GM19468 (cell line): ENCODE data around the gene CNTLN.
A peak's percentile ranks its signal among the peaks of the same experiment; 100 is the strongest.
"Not testable (repeated sequence)": the region's sequence is repeated elsewhere in the genome, so short reads cannot be mapped to it uniquely, and the experiment has no call there.

Experiments used
- ATAC-seq: cut with Tn5 transposase; IDR thresholded peaks from one replicate; pipeline ENCODE4 v1.9.1; 2021; ENCODE audit warnings: mild to moderate bottlenecking, moderate library complexity, moderate number of reproducible peaks; ENCODE audit not compliant: unreplicated experiment; ENCODE audit errors: extremely low read depth

Gene CNTLN

DNA sequence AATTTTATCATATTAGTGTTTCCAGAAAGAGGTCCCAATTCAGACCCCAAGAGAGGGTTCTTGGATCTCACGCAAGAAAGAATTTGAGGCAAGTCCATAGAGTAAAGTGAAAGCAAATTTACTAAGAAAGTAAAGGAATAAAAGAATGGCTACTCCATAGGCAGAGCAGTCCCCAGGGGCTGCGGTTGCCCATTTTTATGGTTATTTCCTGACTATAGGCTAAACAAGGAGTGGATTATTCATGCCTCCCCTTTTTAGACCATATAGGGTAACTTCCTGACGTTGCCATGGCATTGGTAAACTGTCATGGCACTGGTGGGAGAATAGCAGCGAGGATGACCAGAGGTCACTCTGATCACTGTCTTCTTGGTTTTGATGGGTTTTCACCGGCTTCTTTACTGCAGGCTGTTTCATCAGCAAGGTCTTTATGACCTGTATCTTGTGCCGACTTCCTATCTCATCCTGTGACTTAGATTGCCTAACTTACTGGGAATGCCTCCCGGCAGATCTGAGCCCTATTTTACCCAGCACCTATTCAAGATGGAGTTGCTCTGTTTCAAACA lies 262.4 kb downstream of the CNTLN start:
- ATAC-seq: not testable (repeated sequence)

- ATAC-seq: no peak
These were observed 263.5 kb downstream of the CNTLN start for GRCh38 chr9:17398350-17398749.

DNA sequence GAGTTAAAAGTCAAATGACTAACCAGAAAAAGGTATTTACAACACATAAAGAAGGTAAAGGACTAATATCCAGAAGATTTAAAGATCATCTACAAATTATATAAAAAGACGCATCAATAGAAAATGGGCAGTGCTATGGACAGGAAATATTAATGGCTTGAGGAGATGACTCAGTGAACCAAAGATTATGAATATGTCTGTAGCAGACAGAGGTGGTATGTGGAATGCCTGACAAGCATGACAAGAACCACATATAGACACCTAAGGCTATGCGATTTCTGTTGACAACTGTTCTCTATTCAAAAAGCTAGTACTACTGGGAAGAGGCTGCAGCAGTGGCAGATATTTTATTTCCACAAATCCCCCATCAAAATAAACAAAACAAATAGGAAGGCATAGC lies 267.0 kb downstream of the CNTLN start:
- ATAC-seq: no peak

- ATAC-seq: no peak
These were observed 267.5 kb downstream of the CNTLN start for GRCh38 chr9:17402309-17402708.

DNA sequence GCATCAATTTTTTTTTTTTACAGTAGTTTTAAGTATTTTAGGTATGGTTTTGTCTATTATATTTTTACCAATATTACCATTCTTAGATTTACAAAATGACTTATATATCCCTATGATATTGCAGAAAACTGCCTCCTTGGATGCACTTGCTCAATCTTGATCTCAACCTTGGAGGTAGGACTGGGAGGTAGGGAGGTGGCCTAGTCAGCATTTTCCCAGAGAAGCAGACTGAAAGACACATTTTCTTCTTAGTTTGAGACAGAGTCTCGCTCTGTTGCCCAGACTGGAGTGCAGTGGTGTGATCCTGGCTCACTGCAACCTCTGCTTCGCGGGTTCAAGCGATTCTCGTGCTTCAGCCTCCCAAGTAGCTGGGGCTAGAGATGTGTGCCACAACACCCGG lies 268.7 kb downstream of the CNTLN start:
- ATAC-seq: no peak

- ATAC-seq: no peak
These were observed 280.1 kb downstream of the CNTLN start for GRCh38 chr9:17414986-17415385.

GRCh38 chr9:17422994-17423680 lies 288.3 kb downstream of the CNTLN start:
- no peak for ATAC-seq

DNA sequence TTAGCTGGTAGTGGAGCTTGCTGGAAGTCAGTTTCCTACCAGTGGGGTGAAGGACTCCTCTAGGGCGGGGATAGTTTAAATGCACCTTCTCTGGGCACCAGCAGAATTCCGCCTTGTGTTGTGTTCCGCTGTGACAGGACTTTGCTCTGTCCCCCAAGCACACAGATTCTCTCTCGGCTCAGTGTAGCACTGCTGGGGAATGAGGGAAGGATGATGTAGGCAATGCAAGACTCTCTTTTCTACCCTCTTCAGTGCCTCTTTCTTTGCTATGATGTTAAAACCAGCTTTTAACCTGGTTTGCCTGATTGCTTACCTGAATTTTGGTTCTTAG lies 288.8 kb downstream of the CNTLN start:
- no peak for ATAC-seq

DNA sequence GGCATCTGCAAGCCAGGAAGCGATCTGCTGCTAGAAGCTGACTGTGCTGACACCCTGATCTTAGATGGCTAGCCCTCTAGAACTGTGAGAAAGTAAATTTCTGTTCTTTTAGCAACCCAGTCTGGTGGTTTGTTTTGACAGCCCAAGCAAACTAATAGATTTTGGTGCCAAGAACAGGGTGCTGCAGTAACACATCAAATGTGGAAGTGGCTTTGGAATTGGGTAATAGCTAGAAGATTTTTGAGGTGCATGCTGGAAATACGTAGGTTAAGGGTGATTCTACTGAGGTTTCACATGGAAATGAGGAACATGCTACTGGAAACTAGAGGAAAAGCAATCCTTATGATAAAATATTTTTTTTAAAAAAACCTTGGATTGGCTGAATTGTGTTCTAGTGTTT lies 290.5 kb downstream of the CNTLN start:
- ATAC-seq: no peak

DNA sequence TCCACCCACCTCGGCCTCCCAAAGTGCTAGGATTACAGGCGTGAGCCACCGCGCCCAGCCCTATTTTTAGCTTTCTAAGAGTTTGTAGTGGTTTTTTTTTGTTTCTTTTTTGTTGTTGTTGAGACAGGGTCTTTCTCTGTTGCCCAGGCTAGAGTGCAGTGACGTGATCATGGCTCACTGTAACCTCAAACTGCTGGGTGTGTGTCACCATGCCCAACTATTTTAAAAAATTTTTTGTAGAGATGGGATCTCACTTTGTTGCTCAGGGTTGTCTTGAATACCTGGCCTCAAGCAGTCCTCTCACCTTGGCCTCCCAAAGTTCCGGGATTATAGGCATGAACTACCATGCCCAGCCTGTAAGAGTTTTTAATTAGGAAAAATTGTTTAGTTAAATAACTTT lies 298.7 kb downstream of the CNTLN start:
- no peak for ATAC-seq

DNA sequence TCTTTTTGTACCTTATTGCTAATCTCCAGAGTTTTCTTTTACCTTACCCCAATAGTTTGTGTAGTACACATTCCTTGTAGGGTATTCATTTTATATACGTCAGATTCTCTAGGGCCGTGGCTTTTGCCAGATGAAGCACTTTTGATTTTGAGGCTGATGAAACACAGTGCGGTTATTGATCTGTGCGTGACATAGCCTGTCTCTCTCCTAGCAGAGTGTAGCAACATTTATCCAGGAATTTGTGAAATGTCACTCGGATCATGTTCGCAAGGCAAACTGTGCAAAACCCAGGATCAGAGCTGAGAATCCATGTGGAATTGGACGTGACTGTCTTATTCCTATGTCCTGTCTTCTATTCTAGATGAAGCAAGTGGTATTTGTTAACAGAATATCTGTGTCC lies 302.0 kb downstream of the CNTLN start:
- no peak for ATAC-seq

DNA sequence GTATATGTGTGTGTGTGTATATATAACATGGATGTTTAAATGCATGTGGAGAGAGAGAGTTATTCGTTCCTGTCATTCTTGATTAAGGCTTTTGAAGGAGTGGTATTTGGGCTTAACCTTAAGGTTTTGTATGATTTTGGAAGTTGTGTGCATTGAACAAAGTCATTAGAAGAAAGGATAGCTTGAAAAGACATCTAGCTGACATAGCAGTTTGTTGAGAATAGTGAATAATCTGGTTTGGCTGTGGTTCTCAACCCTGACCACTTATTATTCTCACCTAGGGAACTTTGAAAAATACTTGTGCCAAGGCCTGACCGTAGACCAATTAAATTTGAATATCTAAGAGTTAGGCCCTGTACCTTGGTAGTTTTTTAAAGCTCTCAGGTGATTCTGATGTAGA lies 303.0 kb downstream of the CNTLN start:
- no peak for ATAC-seq

DNA sequence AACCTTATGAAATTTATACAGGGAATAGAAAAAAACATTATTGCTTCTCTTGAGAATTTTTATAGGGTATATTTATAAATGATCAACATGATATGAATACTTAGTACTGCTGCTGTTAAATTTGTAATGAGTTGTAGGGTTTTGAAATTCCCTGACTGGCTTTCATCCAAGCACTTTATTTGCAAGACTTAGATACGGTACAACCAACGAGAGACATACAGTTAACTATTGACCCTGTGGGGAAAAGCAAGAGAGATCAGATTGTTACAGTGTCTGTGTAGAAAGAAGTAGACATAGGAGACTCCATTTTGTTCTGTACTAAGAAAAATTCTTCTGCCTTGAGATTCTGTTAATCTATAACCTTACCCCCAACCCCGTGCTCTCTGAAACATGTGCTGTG lies 310.3 kb downstream of the CNTLN start:
- not testable (repeated sequence) for ATAC-seq

GRCh38 chr9:17453751-17454150 lies 318.9 kb downstream of the CNTLN start:
- no peak for ATAC-seq

DNA sequence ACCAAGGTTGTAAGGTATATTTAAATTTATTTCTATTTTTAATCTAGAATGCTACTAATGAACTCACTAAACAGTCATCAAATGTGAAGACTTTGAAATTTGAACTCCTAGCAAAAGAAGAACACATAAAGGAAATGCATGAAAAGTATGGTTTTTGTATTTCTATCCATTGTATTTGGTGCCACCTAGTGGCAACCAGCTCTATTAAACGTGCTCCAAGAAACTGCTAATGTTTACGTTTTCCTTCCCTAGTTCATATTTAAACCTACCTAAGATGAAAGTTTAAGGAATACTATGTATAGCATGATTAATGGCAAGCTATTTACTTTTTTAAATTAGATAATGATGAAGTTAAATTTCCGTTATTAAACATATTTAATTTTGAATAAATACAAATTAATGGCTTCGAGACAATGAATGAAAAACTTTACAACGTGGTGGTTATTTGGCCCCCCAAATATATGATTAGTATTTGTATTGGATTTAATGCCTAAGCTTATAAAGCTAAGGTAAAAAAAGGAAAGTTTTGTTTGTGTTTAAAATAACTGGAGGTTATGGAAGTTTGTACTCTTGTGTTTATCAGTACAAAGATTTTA lies 328.1 kb downstream of the CNTLN start:
- ATAC-seq: peak; percentile 46

- no peak for ATAC-seq
These were observed 335.4 kb downstream of the CNTLN start for GRCh38 chr9:17470036-17470813.

- ATAC-seq: no peak
These were observed 337.3 kb downstream of the CNTLN start for GRCh38 chr9:17472126-17472525.

DNA sequence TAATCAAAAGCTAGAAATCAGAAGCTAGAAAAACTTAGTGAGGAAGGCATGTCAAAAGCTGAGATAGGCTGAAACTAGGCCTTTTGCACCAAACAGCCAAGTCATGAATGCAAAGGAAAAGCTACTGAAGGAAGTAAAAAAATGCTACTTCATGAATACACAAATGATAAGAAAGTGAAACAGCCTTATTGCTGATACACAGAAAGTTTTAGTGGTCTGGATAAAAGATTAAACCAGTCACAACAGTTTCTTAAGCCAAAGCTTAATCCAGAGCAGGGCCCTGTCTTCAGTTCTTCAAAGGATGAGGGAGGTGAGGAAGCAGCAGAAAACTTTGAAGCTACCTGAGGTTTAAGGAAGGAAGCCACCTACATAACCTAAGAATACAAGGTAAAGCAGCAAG lies 341.6 kb downstream of the CNTLN start:
- ATAC-seq: no peak

DNA sequence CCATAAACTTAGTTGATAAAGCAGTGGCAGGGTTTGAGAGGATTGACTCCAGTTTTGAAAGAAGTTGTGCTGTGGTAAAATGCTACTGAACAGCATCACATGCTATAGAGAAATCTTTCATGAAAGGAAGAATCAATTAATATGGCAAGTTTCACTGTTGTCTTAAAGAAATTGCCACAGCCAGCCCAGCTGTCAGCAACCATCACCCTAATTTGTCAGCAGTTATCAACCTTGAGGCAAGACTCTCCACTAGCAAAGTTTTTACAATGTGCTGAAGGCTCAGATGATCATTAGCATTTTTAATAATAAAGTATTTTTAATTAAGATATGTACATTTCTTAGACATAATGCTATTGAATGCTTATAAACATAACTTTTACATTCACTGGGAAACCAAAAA lies 343.0 kb downstream of the CNTLN start:
- no peak for ATAC-seq

GRCh38 chr9:17480966-17481365 lies 346.1 kb downstream of the CNTLN start:
- ATAC-seq: no peak

DNA sequence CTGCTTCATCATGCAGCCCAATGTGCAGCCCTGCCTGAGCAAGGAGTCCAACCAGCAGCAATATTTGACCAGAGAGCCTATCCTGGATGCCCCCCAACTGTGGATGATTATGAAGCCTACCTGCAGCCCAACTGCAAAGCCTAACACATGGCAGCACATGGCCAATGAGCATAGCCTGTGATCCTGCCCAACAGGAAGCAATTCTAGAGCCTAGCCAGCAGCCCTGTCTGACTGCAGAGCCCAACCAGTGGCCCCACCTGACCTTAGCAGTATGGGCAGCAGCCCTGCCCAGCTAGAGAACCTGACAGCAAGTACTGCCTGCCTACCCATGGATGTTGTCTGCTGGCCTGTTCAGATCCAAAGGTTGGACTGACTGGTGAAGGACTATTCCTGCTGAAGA lies 346.7 kb downstream of the CNTLN start:
- ATAC-seq: no peak
